CD1c-positive myeloid dendritic cell (primary cell): ENCODE measurements around the gene KCNA10.
A peak's percentile ranks its signal among the peaks of the same experiment; 100 is the strongest.

Source experiments
- DNase-seq: peaks from one replicate; pipeline ENCODE4 v3.0.0-alpha.2; 2016; ENCODE audit errors: extremely low spot score

The KCNA10 gene

DNA sequence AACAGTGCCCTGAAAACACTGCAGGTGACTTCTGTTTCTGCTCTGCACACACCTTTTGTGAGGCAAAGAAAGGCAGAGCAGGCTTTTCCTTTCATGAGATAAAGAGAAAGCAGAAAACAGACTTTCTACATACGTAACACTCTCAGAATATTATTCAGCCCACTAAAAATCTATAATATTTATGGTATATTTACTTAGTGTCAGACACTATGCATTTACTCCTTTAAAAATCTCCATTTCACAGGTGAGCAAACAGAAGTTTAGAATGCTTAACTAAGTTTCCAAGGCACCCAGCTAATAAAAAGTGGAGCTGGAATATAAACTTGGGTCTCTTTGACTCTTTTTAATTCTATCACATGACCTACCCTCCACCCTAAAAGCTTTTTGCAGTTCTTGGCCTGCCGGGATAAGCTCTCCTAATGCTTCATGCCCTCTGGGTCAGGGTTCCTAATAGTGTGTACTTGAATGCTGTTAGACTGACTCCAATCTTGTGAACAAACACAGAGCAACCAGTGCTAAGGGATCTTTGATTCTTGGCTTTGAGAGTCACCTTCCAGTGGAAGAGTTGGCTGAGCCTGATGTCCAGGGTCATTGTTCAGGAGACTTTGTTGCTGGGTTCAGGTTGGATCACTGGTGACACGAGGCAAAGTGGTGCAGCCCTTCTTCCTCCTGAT, 40.9 kb downstream of the KCNA10 start:
- DNase-seq, result no peak

DNA sequence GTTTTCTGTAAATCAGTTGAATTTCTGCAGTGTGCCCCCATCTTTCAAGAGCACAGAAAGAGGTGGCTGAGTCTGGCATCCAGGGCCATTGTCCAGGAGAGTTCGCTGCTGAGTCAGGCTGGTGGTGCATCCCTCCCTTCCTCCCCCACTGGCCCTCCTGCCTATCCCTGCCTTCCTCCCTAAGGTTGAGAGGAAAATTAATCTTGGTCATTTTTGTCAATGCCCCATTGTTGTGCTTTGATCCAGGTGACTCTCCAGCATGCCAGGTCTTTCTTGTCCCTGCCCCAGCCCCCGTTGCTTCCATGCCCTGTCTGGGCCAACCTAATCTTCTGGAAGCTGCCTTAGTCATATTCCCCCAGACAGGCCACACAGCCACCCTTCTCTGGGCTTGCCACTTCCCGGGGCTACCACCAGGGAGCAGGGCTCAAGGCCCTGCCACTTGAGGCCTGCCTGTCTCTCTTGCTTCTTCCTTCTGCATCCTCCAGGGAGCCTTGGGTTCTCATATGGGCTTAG, 41.5 kb downstream of the KCNA10 start:
- DNase-seq, result peak; percentile 21

DNA sequence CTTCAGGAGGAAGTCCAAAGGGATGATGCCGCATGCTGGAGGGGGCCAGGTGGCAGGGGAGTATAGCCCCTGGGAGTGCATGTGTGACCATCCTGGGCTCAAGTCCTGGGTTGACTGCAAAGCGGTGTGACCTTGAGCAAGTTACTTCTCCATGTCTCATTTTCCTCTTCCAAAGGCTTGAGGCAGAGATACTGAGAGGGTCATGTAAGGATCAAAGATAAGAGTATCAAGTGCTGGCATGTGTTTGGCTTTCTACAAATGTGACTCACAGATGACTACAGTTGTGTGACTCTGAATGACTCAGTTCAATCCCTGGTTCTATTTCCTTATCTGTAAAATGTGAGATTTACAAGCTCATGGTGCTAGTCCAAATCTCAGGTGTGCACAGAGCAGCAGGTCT, 41.9 kb downstream of the KCNA10 start:
- peak; percentile 20 for DNase-seq

DNA sequence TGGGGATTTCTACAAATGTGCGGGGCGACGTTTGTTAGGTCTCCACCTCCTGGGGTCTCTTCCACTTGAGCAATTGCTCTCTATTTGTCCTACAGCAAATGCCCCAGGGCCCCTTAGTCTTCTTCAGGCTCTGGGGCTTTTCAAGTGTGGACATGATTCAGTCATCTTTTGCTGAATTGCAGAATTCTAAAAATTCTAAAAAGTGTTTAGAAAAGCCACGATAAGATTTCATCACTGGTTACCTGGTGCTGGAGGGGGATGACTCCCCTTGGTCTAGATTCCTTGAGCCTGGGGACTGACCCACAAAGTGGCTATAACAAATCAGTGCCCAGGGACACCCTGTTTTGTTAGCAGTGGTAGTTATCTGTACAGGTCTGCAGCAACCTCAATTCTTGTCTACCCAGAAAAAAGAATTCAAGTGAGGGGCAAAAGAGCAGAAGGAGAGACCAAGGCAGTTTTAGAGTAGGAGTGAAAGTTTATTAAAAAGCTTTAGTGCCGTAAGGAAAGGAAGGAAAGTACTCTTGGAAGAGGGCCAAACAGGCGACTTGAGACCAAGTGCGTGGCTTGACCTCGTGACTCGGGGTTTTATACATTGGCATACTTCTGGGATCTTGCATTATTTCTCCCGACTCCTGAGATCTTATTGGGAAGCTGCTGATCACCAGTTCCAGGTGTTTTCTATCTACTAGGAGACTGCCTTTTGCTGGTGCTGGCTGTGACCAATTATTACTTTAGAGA, 42.8 kb downstream of the KCNA10 start:
- DNase-seq, result no peak

DNA sequence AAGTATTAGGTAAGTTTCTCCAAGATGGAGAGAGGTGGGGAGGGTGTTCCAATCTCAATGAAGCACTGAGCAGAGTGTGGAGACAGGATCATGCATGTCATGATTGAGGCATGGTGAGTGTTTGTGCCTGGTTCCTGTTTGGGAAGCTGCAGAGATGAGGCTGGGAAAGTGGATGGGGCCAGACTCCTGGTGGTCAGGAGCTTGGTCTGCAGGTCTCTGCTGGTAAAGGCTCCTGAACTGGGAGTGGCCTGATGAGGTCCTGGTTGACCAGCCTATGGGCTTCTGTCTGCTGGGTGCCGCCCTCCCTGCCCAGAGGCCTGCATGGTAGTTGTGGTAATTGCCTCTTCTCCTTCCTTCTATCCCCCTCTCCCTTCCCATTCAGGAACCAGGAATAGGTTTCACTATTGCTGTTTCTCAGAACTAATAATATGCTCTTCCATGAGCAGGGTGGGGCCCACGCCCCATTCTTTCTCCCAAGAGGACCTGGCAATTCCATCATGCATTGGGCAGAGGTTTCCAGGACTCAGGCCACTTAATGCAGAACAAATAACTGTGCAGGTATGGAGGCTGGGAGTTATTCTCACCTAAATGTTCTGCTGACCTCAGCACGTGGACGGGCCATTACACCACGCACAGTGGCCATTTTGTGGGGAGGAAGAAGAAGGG, 43.5 kb downstream of the KCNA10 start:
- DNase-seq, result peak; percentile 5

DNA sequence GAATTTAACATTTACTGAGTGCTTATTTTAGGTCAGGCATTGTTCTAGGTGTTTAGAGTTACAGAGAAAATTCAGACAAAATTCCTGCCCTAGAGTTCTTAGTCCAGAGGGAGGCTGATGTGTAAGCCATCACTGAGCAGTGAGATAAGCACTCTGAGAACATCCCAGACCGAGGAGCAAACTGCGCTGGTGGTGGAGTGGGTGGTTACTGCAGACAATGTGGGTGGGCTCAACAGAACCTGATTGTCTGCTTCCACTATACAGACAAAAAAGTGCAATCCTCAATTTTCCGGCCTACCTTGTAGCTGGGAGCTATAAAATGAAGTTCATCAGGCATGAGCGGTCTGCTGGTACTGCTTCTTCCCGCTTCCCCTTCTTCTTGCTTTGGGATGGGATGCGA, 44.5 kb downstream of the KCNA10 start:
- no peak for DNase-seq

DNA sequence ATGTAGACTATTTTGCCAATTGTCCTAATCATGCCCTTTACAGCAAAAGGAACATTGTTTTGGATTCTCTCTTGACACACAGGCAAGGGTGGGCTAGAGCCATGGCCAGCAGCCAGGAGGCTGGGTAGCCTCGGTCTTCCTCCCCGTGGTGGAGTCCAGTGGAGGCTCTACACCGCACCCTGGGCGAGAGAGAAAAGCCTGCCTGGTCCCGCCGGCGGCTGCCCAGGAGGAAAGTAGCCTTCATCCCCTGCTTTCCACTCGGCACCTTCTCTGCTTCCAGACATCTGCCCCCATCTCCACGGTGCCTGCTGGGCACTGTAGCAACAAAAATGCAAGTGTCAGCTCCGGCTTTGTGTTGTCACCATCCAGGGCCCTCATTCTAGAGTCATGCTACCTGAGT, 46.4 kb downstream of the KCNA10 start:
- DNase-seq, result no peak

DNA sequence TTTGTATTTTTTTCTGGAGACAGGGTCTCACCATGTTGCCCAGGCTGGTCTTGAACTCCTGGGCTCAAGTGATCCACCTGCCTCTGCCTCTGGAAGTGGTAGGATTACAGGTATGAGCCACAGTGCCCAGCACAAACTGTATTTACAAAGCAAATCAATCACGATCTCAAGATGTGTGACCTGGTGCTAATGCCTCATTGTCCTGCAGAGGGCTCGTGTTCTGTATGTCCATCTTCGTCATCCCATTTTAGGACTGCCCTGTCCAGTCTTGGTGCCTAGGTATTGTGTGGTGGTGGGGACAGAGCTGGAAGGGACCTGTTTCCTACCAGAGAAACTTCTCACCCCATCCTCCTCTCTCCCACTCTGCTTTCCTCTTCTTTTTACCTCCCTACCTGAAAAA, 47.8 kb downstream of the KCNA10 start:
- DNase-seq, result no peak
